Stimulated activated CD4-positive, alpha-beta T cell treated with anti-CD3 and anti-CD28 coated beads, Interleukin-2, amount 100 ng/mL, for 48 hours (primary cell): ENCODE data around the gene ZFAND5.

Experiments used
- DNase-seq, 2 donors: peaks; one replicate each; pipeline ENCODE4 v3.0.0-alpha.2; 2020

The ZFAND5 gene

GRCh38 chr9:72364679-72365524, at the start of gene ZFAND5:
ZFAND5 (minus strand) TSS chr9:72365208; CDS start chr9:72360778, 4,430 bp downstream.
- DNase-seq: peak; percentile 89 to 94

- no peak for DNase-seq
Observed at GRCh38 chr9:72412483-72413040, 47.6 kb upstream of the ZFAND5 start.

DNA sequence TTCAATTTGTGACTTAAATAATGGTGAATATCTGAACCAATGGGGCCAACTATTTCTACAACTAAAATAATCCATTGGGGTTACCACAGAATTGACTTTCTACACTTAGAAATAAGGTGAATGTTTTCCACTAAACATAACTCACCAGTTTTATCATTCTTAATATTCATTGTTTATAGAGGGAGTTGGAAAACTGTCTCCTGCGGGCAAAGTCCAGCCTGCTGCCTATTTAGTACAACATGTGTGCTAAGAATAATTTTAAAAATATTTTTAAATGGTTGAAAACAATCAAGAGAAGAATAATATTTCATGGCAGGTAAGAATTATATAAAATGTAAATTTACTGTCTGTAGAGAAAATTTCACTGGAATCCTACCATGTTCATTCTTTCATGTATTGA, 45.2 kb upstream of the ZFAND5 start:
- no peak for DNase-seq

DNA sequence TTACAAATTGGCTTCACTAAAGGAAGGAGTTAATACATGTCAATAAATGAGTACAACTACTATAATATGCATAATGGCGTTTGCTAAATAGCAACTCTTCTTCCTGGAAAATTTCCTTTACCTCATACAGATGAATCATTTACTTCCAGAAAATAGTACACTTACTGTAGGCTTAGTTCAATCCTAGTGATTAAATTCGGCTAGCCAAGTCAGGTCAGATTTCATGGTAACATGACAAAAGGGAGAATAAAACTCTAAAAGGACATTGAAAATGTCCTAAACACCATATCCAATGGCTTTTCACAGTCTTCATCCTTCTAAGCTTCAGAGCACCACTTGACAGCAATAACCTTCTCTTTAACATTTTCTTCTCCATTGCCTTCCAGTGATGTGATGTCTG, 42.1 kb upstream of the ZFAND5 start:
- DNase-seq: no peak

- DNase-seq: no peak
Observed at GRCh38 chr9:72402744-72403143, 37.7 kb upstream of the ZFAND5 start.

DNA sequence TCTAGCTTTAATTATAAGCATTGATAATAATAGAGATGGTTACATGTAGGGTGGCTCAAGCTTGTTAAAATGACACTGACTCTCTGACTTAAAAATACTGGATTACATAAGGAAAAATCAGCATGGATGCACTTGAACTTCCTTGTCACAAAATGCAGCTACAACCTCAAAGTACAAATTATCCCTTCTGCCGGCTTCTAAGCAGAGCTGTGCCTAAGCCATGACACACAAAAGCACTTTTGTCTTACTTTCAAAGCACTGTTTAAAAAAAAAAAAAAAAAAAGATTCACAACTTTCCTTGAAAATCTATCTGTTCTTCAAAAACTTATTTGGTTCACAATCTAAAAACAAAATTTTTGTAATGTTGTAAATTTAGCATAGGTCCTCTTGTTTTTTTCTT, 36.4 kb upstream of the ZFAND5 start:
- DNase-seq: no peak

- DNase-seq: no peak
Observed at GRCh38 chr9:72400866-72401265, 35.9 kb upstream of the ZFAND5 start.

DNA sequence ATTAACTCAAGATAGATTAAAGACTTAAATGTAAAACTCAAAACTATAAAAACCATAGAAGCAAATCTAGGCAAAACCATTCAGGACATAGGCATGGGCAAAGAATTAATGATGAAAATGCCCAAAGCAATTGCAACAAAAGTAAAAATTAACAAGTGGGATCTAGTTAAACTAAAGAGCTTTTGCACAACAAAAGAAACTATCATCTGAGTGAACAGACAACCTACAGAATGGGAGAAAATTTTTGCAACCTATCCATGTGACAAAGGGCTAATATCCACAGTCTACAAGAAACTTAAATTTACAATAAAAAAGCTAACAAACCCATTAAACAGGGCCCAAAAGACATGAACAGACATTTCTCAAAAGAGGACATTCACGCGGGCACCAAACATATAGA, 34.4 kb upstream of the ZFAND5 start:
- DNase-seq: no peak

- DNase-seq: no peak
Observed at GRCh38 chr9:72396247-72397091, 31.5 kb upstream of the ZFAND5 start.

GRCh38 chr9:72394066-72394465, 29.1 kb upstream of the ZFAND5 start:
- DNase-seq: no peak

DNA sequence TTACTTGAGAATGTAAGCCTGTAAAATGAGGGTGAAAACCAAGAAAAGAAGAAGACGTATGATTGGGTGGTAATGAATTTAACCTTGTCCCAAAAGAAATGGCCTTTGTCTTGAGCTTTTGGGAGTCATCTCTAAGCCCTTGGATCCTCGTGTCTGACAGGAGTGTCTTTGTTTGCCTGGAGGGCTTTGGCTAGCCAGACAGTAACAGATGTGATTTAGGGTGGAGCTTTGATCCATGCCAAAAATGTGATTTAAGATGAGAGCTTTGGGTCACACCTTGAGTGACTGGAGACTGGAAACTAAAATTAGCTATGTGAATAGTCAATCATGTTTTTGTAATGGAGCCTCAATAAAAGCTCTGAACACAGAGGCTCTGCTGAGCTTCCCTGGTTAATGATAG, 25.9 kb upstream of the ZFAND5 start:
- no peak for DNase-seq

DNA sequence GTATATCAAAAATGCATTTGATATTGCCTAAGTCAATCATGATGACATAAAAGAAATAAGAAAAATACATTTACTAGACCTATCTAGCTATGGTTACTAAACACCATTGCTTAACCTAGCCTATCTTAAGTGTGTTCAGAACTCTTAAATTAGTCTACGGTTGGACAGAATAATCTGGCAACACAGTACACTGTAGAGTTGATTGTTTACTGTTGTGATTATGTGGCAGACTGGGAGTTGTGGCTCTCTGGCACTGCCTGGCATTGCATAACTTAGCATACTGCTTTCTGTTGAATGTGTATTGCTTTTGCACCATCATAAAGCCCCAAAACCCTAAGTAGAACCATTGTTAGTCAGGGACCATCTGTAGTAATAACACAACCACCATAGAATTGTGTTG, 21.2 kb upstream of the ZFAND5 start:
- DNase-seq: no peak

GRCh38 chr9:72384710-72385485, 19.9 kb upstream of the ZFAND5 start:
- DNase-seq: no peak

- DNase-seq: no peak
Observed at GRCh38 chr9:72383978-72384709, 19.1 kb upstream of the ZFAND5 start.

DNA sequence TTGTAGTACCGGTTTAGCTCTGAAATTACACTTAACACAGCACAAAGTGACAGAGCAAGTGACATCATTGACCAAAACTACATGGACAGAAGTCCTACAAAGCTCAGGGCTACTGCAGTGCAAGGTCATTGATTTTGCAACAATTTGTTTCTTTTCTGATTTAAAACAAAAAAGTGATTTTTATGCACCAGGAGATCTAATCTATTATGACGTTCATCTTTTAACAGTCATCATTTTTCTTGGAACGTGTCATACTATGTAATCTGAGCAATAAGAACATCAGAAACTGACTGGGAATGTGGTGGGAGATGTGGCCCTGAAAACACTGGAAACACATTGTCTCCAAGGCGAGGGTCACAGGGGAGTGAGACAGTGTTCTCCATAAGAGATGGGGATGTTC, 17.4 kb upstream of the ZFAND5 start:
- DNase-seq: no peak

GRCh38 chr9:72377041-72377440, 12.0 kb upstream of the ZFAND5 start:
- no peak for DNase-seq

DNA sequence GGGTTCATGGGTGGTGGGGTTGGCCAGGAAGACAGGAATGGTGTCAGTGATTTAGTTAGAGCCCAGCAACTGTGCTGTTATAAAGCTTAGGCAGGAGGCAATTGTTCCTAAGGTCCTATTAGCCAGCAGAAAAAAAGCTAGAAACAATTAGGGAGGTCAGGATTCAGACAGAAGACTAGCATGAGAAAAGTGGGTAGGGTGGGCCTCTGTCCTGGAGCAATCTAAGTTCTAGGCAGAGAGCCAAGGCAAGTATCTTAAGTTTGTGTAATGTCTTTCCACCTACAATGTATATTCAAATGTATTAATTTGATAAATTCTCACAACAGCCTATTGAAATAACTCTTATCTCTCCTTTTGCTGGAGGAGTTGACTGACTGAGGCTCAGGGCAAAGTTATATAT, 6.1 kb upstream of the ZFAND5 start:
- DNase-seq: no peak

DNA sequence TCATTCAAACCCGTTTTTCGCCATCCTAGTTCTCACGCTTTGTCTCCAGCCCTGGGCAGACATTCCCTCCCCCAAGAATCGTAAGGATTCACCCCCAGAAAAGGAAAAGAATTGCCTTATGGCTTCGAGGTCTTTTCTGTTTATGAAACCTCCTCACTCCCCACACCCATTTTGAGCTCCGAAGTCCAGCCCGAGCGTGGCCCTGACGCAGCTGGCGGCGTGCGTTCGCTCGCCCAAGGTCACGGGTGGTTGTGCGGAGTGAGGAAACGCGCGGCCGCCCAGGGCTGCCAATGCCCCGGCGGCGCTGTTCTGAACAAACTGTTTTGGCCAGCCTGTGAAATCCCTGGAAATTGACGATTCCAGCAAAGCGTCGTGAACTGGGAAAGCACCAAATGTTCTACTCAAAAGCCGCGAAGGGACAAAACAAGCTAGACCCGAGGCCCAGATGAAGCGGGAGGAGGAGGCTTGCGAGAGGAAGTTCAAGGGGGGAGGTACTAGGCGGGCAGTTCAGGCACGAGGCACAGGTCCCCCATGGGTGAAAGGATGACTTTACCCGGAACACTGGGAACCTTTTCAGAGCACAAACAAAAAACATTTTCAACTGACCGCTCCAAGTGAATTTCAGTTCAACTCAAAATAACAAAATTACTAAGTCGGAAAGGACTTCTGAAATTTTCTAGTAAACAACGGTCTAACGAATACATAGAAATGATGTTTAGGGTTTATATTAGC, 683 bp upstream of the ZFAND5 start:
- peak; percentile 43 to 46 for DNase-seq

GRCh38 chr9:72363908-72364678, 915 bp downstream of the ZFAND5 start:
- DNase-seq: peak; percentile 47 to 59

DNA sequence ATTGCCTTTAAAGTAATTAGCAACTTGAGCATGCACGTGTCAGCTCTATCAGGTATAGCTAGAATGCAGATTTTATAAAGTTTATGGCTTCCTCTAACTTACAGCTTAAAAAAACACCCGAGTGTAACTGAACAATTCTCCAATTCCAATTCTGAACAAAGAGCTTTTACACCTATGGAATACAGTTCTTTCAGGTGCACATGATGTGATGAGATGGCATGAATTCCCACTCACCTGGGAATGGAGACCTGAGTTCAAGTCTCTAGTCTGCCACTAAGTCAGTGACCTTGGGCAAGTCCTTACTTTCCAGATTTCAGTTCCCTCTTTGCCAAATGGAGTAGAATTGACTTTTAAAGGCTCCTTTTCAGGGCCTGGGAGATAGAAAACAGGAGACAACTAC, 1.8 kb downstream of the ZFAND5 start:
- no peak for DNase-seq

- DNase-seq: peak; percentile 15 to 27
Observed at GRCh38 chr9:72362680-72363139, 2.3 kb downstream of the ZFAND5 start.
